GM21619 (cell line): ENCODE measurements around the gene PSMD5.
"Not testable (repeated sequence)": the region's sequence is repeated elsewhere in the genome, so short reads cannot be mapped to it uniquely, and the experiment has no call there.

ENCODE experiments used
- ATAC-seq: cut with Tn5 transposase; IDR thresholded peaks from one replicate; pipeline ENCODE4 v1.9.1; 2021; ENCODE audit not compliant: unreplicated experiment

Gene PSMD5

GRCh38 chr9:120808931-120809330, 33.8 kb downstream of the PSMD5 start:
- no peak for ATAC-seq

- no peak for ATAC-seq
These were observed 34.9 kb downstream of the PSMD5 start for GRCh38 chr9:120807607-120808379.

GRCh38 chr9:120804784-120805363, 37.8 kb downstream of the PSMD5 start:
- ATAC-seq = not testable (repeated sequence)

- ATAC-seq = no peak
These were observed 41.3 kb downstream of the PSMD5 start for GRCh38 chr9:120801441-120801840.

- ATAC-seq = peak; percentile 92
These were observed 49.6 kb downstream of the PSMD5 start, which contains the start of gene FBXW2 for GRCh38 chr9:120792898-120793765. TSS of gene FBXW2 (minus strand) at chr9:120793416. CDS start at chr9:120788258, 5,158 bp downstream.

- no peak for ATAC-seq
These were observed 51.6 kb downstream of the PSMD5 start for GRCh38 chr9:120791161-120791560.

- ATAC-seq = no peak
These were observed 54.8 kb downstream of the PSMD5 start for GRCh38 chr9:120787933-120788332.

- no peak for ATAC-seq
These were observed 59.1 kb downstream of the PSMD5 start for GRCh38 chr9:120783602-120784047.

- no peak for ATAC-seq
These were observed 61.5 kb downstream of the PSMD5 start for GRCh38 chr9:120781236-120781635.

GRCh38 chr9:120780367-120780766, 62.4 kb downstream of the PSMD5 start:
- ATAC-seq = no peak

- no peak for ATAC-seq
These were observed 63.5 kb downstream of the PSMD5 start for GRCh38 chr9:120779227-120779626.

- ATAC-seq = no peak
These were observed 64.0 kb downstream of the PSMD5 start for GRCh38 chr9:120778758-120779157.

- ATAC-seq = no peak
These were observed 65.5 kb downstream of the PSMD5 start for GRCh38 chr9:120777229-120777628.

- no peak for ATAC-seq
These were observed 65.9 kb downstream of the PSMD5 start for GRCh38 chr9:120776788-120777187.

GRCh38 chr9:120775859-120776258, 66.9 kb downstream of the PSMD5 start:
- ATAC-seq = no peak

- ATAC-seq = no peak
These were observed 68.0 kb downstream of the PSMD5 start for GRCh38 chr9:120774719-120775118.

- ATAC-seq = no peak
These were observed 69.5 kb downstream of the PSMD5 start for GRCh38 chr9:120773256-120773655.

- ATAC-seq = no peak
These were observed 71.8 kb downstream of the PSMD5 start for GRCh38 chr9:120770931-120771330.

- no peak for ATAC-seq
These were observed 73.8 kb downstream of the PSMD5 start for GRCh38 chr9:120768886-120769285.

GRCh38 chr9:120768247-120768646, 74.5 kb downstream of the PSMD5 start:
- ATAC-seq = no peak

GRCh38 chr9:120767451-120767850, 75.3 kb downstream of the PSMD5 start:
- ATAC-seq = no peak
